GM10248 (cell line): ENCODE data around the gene DUSP22.
A peak's percentile ranks its signal among the peaks of the same experiment; 100 is the strongest.

Experiments
- CTCF ChIA-PET: fragments of 300-600 bp; sonication (Branson Sonifier 250); formaldehyde crosslinking; extraction: SDS; loops from one replicate; lab custom pipeline; 2021; ENCODE audit warnings: antibody characterized with exemption; lab: Yijun Ruan, JAX
- POLR2A ChIA-PET: fragments of 350-650 bp; sonication (Branson Sonifier 250); formaldehyde crosslinking; extraction: SDS; loops from one replicate; lab custom pipeline; 2020; ENCODE audit warnings: antibody characterized with exemption; lab: Yijun Ruan, JAX
- DNase-seq: peaks from one replicate; pipeline ENCODE4 v3.0.0; 2012; ENCODE audit errors: extremely low spot score
- CTCF ChIP-seq: IDR thresholded peaks from 2 replicates; pipeline ENCODE4 v1.5.1; 2012; ENCODE audit warnings: mild to moderate bottlenecking, low read depth; ENCODE audit errors: extremely low read depth, missing control alignments, control extremely low read depth

DUSP22 gene

GRCh38 chr6:336159-337114, 44.1 kb downstream of the DUSP22 start:
- CTCF ChIA-PET = interaction anchor here (1.0 to 17.6 kb wide), 6 partner anchors 9 to 148 kb away, joined by 3 to 420 read pairs (median 3); no protein-coding TSS in a partner anchor
- DNase-seq = peak; percentile 70
- POLR2A ChIA-PET = no interaction called here
- no peak for TF ChIP-seq CTCF

GRCh38 chr6:337805-338368, 45.6 kb downstream of the DUSP22 start:
- DNase-seq = no peak
- ChIA-PET POLR2A (interaction anchor here (1.2 to 2.0 kb wide), 2 partner anchors 10 to 54 kb away, joined by 4 to 11 read pairs; partner anchors contain the start of gene IRF4), CTCF (interaction anchor here (0.8 to 17.6 kb wide), 13 partner anchors 7 to 169 kb away, joined by 3 to 420 read pairs (median 4); no protein-coding TSS in a partner anchor)
- no peak for TF ChIP-seq CTCF

GRCh38 chr6:338815-339262, 46.6 kb downstream of the DUSP22 start:
- POLR2A ChIA-PET = interaction anchor here (0.6 to 2.0 kb wide), 2 partner anchors 53 to 55 kb away, joined by 3 to 11 read pairs; partner anchors contain the start of gene IRF4
- CTCF ChIA-PET = interaction anchor here (0.6 to 17.6 kb wide), 12 partner anchors 9 to 170 kb away, joined by 3 to 420 read pairs (median 4); no protein-coding TSS in a partner anchor
- no peak for DNase-seq
- TF ChIP-seq CTCF = peak; percentile 5

GRCh38 chr6:339480-339879, 47.2 kb downstream of the DUSP22 start:
- DNase-seq = no peak
- CTCF ChIA-PET = interaction anchor here (0.6 to 17.6 kb wide), 7 partner anchors 9 to 122 kb away, joined by 3 to 420 read pairs (median 17); no protein-coding TSS in a partner anchor
- POLR2A ChIA-PET = interaction anchor here (0.9 to 2.0 kb wide), 2 partner anchors 52 to 53 kb away, joined by 4 to 11 read pairs; partner anchors contain the start of gene IRF4
- no peak for TF ChIP-seq CTCF

GRCh38 chr6:340186-340955, 48.1 kb downstream of the DUSP22 start:
- DNase-seq = no peak
- POLR2A ChIA-PET = interaction anchor here (0.6 to 2.4 kb wide), 5 partner anchors 10 to 115 kb away, joined by 4 to 8 read pairs (median 6); partner anchors contain the start of gene IRF4
- TF ChIP-seq CTCF = no peak
- CTCF ChIA-PET = interaction anchor here (0.7 to 17.6 kb wide), 10 partner anchors 10 to 123 kb away, joined by 3 to 420 read pairs (median 10); partner anchors contain the start of gene DUSP22
